ENCODE data around the gene BBX.
"Not testable (repeated sequence)": the region's sequence is repeated elsewhere in the genome, so short reads cannot be mapped to it uniquely, and the experiment has no call there.

Gene BBX

DNA sequence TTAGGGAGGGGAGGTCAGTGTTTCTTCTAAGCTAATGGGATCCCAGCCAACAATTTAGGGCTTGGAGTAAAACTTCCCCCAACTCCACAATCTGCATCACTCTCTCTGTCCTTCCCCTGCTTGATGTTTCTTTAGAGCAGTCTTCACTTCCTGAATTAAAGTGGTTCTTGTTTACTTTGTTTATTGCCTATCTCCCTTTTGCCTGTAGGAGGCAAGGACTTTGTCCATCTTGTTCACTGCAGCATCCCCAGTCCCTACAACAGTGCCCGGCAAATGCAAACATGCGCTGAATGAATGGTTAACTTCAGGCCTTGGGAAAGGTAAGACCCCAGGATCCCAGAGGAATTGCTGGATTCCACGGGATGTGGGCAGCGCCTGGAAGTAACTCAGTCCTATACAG, 312.2 kb downstream of the BBX start:
- not testable (repeated sequence) for DNase-seq (ENCODE audit: low read depth in 1 of 2, low spot score in 1 of 2)

DNA sequence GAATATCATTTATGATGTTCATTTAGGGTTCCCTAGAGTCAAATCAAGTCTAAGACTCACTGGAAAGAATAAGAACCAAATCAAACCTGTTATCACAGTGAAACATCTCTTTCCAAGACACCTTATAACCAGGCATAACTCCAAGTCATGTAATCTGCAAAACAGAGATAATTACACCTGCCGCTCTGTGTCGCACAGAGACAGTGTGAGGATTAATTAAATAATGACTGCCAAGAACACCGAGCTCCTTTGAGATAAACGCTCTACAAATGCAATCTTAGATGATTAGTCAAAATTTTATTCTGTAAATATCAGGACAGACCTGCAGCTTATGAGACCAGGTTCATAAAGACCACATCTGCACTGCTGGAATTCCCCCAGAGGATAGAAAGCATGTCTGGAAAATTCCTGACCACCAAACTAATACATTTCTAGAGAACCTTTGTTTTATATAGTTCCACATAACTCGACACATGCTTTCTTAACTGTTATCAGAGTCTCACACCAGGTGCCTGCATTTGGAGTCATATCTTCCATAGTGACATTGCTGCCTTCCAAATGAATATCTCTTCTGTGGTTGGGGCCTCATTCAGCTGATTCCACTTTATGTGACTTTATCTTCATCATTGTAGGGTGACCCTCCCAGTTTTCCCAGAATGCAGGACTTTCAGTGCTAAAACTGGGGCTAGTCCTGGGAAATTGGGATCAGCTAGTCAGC, 315.3 kb downstream of the BBX start:
- no peak for DNase-seq (ENCODE audit: low read depth in 1 of 2, low spot score in 1 of 2)

DNA sequence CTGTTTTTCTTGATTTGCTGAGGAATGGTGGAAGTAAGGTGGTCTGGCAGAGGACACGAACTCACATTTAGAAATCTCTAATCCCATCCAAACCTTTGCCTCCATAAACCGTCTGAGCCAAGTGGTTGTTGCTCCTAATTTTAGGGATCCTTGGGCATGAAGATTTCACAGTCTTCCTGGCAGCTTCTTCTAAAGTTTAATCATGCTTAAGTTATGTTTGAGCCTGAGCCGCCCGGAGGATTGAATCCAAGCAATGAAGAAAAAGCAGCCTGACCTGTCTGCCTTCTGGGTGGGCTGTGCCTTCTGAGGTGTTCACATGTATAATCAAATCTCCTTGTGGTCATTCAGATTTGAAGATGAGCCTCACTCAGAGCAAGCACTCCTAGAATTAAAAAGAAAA, 319.1 kb downstream of the BBX start:
- DNase-seq (ENCODE audit: low read depth in 1 of 2, low spot score in 1 of 2), result no peak

DNA sequence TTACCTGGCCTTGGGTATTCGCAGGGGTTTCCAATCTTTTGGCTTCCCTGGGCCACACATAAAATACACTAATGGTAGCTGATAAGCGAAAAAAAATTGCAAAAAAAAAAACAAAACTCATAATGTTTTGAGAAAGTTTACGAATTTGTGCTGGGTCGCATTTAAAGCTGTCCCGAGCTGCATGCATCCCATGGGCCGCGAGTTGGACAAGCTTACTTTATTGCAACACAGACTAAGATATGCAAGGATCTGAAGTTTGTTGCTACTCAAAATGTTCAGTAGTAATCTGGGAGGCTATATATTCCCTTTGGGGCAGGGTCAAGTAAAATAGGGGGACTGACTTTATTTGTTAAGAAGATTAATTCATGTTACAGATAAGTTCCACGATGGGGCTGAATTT, 320.2 kb downstream of the BBX start:
- no peak for DNase-seq (ENCODE audit: low read depth in 1 of 2, low spot score in 1 of 2)

DNA sequence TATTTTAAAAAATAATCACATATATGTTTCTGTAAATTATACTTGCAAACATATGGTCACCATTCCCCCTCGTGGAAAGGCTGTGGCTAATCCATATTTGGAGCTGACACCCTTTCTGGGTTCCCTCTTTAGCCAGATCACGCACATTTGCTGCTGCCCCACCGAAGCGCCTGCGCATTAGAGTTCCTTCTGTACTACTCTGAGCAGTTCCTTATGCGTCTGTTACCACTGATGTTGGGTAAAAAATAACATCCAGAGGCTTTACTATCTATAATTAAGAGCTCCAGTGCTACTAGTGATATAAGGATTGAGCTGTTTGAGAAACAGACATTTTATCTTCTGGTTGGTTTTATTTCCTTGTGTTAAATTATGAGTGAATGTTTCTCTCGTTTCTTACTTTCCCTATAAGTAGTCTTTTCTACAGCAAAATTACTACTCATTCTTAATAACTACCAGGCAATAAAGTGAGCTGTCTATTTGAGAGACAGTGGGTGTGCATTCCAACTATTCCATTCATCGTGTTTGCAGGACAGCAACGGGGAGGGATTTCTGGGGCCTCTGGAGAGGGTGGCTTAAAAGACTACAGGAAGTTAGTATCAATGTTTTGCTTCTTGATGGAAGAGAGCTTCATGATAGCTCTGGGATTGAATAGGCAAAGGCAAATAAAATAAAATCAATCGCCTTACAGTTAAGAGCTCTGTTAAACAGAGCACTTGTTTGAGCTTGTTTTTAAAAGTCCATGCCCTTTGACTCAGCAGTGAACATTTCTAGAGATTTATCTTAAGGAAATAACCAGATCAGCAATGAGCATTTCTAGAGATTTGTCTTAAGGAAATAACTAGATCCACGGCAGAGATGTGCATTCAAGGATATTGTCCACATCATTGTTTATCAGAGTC, 322.9 kb downstream of the BBX start:
- DNase-seq (ENCODE audit: low read depth in 1 of 2, low spot score in 1 of 2), result no peak

DNA sequence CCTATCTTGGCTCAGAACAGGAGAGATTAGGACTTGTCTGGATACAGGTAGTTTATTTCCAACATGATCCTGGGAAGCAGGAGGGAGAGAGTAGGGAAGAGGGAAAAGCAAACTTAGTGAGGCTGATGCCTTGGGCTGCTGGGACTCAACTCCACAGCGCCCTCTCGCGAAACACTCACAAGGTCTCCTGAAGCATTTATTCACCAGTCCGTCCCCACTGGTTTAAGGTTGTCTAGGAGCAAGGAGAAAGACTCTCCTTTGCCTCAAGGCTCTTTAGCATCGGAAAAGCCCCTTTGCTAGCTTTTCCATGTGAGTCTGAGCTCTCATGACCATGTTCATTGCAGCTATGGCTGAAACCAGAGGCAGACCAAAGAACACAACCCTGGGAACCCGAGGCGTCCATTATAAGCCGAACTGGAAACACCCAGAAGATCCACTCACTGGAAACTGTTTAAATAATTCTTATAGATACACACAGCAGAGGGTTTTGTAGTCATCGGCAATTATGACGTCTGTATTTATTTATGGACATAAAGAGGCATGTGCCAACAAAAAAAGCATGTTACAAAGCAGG, 323.6 kb downstream of the BBX start:
- no peak for DNase-seq (ENCODE audit: low read depth in 1 of 2, low spot score in 1 of 2)

DNA sequence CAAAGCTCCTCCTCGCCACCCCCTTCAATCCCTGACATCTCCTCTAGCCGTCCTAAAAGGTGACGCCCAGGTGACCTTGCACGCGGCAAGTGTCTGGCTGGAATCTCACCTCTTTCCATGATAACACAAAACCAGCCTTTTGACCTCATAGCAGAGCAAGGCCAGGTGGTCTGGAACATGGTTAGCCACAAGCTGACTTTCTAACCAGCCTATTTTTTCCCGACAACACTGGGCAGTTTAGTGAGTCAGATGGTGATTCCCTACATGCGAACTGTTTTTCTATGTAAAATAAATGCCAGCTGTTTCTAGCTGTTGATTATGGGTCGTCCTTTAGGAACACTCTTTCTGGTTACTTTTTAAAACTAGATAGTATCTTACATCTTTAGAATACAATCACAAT, 325.0 kb downstream of the BBX start:
- DNase-seq (ENCODE audit: low read depth in 1 of 2, low spot score in 1 of 2), result no peak

DNA sequence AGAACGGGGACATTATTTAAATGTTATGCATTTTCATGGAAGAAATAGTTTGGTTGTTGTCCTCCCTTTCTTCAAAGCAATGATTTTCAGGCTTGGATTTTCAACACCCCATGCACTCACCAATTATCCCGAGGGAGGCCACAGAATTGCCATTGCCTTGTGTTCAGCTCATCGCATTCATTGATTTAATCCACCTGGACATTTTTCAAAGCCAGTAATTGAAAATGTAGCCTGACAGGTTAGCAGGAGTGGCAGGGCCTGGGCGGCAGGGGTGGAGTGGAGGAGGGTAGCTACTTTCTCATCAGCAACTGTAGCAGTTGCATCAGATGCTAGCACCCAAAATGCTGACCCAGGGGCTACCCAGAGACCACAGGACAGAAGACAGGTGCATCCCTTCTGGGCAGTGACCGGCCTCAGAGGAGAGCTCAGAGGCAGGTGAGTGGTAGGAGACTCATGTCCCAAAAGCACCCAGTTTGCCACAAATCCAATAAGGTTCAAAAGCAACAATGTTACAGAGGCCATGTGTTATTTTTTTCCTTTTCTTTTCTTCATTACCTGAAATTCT, 325.7 kb downstream of the BBX start:
- no peak for DNase-seq (ENCODE audit: low read depth in 1 of 2, low spot score in 1 of 2)

DNA sequence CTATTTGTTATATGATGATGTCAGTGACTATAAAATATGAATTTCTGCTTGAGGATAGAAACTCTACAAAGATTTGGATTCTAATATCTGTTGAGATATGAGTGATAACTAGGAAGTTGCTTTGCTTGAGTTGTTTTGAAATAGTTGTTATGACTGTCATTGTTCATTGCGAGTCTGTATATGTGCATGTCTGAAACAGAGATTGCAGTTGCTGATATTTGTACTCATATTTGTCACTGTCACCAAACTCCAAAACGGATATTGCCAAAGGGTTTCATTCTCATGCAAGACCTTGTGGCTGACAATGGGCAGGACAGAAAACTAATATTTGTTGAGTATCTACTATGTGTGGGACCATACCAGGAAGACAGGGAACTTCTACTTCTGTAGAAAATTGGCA, 327.9 kb downstream of the BBX start:
- no peak for DNase-seq (ENCODE audit: low read depth in 1 of 2, low spot score in 1 of 2)

DNA sequence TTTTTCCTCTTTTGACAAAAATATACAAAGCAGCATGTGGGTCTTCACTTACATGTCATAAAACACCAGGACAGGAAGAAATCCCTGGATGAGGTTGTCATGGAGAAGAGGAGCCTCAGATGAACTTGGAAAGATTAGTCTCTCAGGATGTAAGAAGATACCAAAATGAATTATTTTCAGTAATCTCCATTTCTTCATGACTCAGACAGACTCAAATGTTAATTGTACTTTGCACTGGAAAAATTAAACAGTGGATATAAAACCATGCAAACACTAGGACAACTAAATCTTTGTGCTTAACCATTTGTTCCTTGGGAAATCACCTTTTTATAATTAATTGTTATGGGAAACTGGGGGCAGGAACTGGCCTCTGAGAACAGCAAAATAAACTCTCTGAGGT, 331.1 kb downstream of the BBX start:
- no peak for DNase-seq (ENCODE audit: low read depth in 1 of 2, low spot score in 1 of 2)

DNA sequence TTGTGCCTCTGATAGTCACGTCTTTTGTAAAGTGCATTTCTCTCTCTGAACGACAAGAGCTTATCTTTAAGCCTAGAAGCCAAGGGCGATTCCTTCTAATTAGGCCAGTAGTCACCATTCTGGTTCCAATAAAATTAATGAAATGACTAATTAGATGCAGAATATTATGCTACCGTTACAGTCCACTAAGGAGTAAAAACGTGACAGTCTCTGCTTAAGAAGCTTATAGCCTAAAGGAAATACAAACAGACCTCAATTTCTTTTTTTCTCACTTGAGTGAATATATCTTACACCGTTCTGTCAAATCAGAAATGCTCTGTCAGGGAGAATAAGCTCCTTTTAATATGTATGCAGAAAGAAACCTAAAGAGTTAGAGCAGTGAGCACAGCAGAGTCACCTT, 332.0 kb downstream of the BBX start:
- no peak for DNase-seq (ENCODE audit: low read depth in 1 of 2, low spot score in 1 of 2)

DNA sequence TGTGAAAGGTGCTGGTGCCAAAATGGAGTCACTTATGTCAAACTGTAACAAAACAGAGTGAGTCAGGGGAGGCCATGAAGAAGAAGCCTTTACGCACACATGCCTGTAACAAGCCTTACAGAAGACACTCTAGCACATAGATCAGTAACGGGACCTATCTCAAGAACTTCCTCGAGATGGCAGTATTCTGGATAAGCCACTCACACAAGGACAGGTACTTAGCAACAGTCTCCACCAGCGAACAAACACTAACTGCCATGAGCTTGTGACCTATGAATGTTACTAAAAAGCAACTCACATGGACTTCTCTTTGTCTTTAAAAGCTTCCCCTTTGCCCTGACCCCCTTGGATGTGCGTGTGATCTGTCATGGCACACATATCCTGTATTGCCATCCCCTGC, 332.9 kb downstream of the BBX start:
- DNase-seq (ENCODE audit: low read depth in 1 of 2, low spot score in 1 of 2), result no peak

DNA sequence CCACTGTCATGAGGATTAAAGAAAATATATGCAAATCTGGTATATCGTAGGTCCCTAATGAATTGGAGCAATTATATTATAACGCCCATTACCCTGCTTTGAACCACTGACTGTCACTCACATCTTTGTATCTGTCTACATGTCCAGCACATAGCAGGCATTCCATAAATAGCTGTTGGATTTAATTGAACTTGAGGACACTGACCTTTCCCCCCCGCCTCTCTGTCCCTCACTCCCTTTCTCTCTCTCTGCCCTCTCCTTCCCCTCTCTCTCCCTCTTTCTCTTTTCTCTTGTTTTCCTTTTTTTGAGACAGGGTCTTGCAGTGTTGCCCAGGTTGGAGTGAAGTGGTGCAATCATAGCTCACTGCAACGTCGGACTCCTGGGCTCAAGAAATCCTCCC, 335.1 kb downstream of the BBX start:
- DNase-seq (ENCODE audit: low read depth in 1 of 2, low spot score in 1 of 2), result no peak

DNA sequence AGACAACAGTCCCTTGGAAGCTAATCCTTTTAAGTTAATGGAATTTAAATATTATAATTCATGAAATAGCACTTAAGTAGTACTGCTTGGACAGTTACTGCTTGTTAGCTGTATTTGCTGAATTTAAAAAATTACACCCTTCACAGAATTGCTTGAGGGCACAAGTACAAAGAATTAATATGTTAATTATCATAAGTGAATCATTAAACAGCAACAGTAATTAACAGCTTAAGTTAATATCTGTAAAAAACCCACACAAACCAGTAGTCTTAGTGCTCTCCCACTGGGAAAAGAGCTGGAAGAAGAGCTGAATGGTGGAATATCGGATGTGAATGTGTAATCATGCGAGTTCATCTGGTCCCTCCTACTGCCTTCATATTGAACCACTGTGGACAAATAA, 336.1 kb downstream of the BBX start:
- no peak for DNase-seq (ENCODE audit: low read depth in 1 of 2, low spot score in 1 of 2)
